HL-60 (cell line): ENCODE results near the gene SLC6A13.

Experiments
- DNase-seq, 2 experiments: peaks; one replicate each; pipeline ENCODE4 v3.0.0-alpha.2; 2010 to 2020; ENCODE audit warnings: low read depth in 1 of 2, low spot score in 1 of 2
- H3K27ac ChIP-seq: fragments of 250-450 bp; sonication (Bioruptor Pico); replicated peaks from 2 replicates; pipeline ENCODE4 v1.5.1; 2020; ENCODE audit warnings: mild to moderate bottlenecking, moderate library complexity
- H3K27me3 ChIP-seq: fragments of 250-450 bp; sonication (Bioruptor Pico); 2 replicates; pipeline ENCODE4 v1.5.1; 2021; ENCODE audit warnings: mild to moderate bottlenecking, moderate library complexity; ENCODE audit not compliant: insufficient read depth, poor library complexity, severe bottlenecking
- H3K4me3 ChIP-seq: replicated peaks from 2 replicates; pipeline ENCODE4 v1.5.1; 2011; ENCODE audit warnings: mild to moderate bottlenecking, control low read depth, low read length; ENCODE audit not compliant: insufficient read depth
- GABPA ChIP-seq: IDR thresholded peaks from 2 replicates; pipeline ENCODE4 v1.6.1; 2012; ENCODE audit warnings: low read depth
- POLR2AphosphoS5 ChIP-seq: IDR thresholded peaks from 2 replicates; pipeline ENCODE4 v1.6.1; 2012; ENCODE audit warnings: low read depth
- SPI1 ChIP-seq: IDR thresholded peaks from 2 replicates; pipeline ENCODE4 v1.6.1; 2012; ENCODE audit warnings: low read depth, mild to moderate bottlenecking, borderline replicate concordance
- TF ChIP-seq, protein P1 (sequence below): IDR thresholded peaks from one replicate; pipeline ENCODE4 v1.5.1; 2011; ENCODE audit warnings: low read length, control low read depth, inconsistent platforms; ENCODE audit not compliant: insufficient read depth
- TF ChIP-seq, protein P2 (sequence below): IDR thresholded peaks from 2 replicates; pipeline ENCODE4 v1.6.1; 2012; ENCODE audit warnings: low read depth; ENCODE audit not compliant: insufficient replicate concordance

Gene SLC6A13

DNA sequence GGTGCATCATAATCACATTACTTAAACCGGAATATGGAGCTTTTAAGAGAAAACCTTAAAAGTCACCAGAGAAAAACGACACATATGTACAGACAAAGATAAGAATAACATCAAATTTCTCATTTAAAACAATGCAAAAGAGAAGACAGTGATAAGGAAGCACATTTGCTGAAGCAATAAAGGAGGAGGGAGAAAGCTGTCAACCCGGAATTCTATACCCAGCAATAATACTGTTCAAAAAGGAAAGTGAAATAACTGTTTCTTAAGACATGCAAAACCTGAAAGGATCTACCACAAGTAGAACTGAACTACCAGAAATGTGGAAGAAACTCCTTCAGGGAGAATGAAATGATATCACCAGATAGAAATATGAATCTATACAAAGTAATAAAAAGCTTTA is 15.4 kb downstream of the SLC6A13 start:
- Histone ChIP-seq H3K4me3 (no peak overlapping the region), H3K27ac (no peak overlapping the region), H3K27me3 (no peaks in the 10 kb centered on the region)
- DNase-seq, result no peak
- TF ChIP-seq POLR2AphosphoS5 (no peak), GABPA (no peak), SPI1 (no peak)
- TF ChIP-seq, protein P1, sequence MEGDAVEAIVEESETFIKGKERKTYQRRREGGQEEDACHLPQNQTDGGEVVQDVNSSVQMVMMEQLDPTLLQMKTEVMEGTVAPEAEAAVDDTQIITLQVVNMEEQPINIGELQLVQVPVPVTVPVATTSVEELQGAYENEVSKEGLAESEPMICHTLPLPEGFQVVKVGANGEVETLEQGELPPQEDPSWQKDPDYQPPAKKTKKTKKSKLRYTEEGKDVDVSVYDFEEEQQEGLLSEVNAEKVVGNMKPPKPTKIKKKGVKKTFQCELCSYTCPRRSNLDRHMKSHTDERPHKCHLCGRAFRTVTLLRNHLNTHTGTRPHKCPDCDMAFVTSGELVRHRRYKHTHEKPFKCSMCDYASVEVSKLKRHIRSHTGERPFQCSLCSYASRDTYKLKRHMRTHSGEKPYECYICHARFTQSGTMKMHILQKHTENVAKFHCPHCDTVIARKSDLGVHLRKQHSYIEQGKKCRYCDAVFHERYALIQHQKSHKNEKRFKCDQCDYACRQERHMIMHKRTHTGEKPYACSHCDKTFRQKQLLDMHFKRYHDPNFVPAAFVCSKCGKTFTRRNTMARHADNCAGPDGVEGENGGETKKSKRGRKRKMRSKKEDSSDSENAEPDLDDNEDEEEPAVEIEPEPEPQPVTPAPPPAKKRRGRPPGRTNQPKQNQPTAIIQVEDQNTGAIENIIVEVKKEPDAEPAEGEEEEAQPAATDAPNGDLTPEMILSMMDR, result no peak
- TF ChIP-seq, protein P2, sequence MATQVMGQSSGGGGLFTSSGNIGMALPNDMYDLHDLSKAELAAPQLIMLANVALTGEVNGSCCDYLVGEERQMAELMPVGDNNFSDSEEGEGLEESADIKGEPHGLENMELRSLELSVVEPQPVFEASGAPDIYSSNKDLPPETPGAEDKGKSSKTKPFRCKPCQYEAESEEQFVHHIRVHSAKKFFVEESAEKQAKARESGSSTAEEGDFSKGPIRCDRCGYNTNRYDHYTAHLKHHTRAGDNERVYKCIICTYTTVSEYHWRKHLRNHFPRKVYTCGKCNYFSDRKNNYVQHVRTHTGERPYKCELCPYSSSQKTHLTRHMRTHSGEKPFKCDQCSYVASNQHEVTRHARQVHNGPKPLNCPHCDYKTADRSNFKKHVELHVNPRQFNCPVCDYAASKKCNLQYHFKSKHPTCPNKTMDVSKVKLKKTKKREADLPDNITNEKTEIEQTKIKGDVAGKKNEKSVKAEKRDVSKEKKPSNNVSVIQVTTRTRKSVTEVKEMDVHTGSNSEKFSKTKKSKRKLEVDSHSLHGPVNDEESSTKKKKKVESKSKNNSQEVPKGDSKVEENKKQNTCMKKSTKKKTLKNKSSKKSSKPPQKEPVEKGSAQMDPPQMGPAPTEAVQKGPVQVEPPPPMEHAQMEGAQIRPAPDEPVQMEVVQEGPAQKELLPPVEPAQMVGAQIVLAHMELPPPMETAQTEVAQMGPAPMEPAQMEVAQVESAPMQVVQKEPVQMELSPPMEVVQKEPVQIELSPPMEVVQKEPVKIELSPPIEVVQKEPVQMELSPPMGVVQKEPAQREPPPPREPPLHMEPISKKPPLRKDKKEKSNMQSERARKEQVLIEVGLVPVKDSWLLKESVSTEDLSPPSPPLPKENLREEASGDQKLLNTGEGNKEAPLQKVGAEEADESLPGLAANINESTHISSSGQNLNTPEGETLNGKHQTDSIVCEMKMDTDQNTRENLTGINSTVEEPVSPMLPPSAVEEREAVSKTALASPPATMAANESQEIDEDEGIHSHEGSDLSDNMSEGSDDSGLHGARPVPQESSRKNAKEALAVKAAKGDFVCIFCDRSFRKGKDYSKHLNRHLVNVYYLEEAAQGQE, result no peak

DNA sequence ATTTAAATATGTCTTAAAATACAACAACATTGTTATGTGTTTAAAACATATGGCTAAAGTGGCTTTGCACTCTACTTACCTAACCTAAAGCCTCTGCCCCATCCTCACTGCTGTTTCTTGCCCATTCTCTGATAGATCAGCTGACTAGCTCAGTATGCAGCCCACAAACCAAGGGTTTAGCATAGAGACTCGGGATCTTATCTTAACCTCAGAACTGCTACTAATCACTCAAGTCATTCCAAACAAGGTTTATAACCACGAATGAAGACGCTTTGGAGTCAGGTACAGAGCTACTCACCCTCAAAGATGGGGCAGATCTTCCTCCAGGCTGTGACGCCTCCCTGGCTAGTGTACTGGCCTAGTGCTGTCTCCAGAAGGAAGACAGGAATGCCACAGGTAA is 19.3 kb downstream of the SLC6A13 start:
- TF ChIP-seq, protein P1, result no peak
- TF ChIP-seq, protein P2, result no peak
- TF ChIP-seq SPI1, result no peak
- TF ChIP-seq GABPA, result no peak
- TF ChIP-seq POLR2AphosphoS5, result no peak
- H3K27ac ChIP-seq, result no peak overlapping the region
- no peak overlapping the region for H3K4me3 ChIP-seq
- DNase-seq, result no peak
- no peaks in the 10 kb centered on the region for H3K27me3 ChIP-seq

DNA sequence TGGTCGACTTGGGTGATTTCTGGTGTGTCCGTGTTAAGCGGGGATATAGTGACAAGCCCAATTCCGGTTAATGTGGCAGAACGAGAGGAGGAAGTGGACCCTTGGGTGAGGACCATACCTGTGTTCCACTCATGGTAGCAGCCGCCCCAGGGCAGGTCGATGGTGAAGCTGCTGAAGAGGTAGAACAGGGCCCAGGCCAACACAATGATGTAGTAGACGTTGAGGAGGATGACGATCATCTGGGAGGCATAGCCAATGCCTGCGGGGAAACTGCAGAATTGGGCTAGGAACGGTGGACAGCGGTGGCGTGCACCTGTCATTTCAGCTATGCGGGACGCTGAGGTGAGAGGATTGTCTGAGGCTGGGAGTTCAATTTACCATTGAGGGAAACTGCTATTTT is 20.1 kb downstream of the SLC6A13 start:
- H3K4me3 ChIP-seq, result no peak overlapping the region
- H3K27ac ChIP-seq, result no peak overlapping the region
- DNase-seq, result no peak
- H3K27me3 ChIP-seq, result no peaks in the 10 kb centered on the region
- TF ChIP-seq, protein P2, result no peak
- TF ChIP-seq SPI1 (no peak), GABPA (no peak), POLR2AphosphoS5 (no peak)
- TF ChIP-seq, protein P1, result no peak
